Measurements from ENCODE around the gene PDE1A.

- TF ChIP-seq CTCF (conservative IDR thresholded peaks at IDR 0.05; ENCODE audit: low read depth, low read length) (no peak), EZH2 (IDR thresholded peaks at IDR 0.05; ENCODE audit: low read length, unreplicated experiment) (no peak), EZH2phosphoT487 (IDR thresholded peaks at IDR 0.05; ENCODE audit: borderline replicate concordance, low read length) (no peak)
Measured at GRCh38 chr2:182248898-182249297, 177.9 kb downstream of the PDE1A start.

All from PC-3 (cell line).